ENCODE measurements around the gene ERBB4.

DNA sequence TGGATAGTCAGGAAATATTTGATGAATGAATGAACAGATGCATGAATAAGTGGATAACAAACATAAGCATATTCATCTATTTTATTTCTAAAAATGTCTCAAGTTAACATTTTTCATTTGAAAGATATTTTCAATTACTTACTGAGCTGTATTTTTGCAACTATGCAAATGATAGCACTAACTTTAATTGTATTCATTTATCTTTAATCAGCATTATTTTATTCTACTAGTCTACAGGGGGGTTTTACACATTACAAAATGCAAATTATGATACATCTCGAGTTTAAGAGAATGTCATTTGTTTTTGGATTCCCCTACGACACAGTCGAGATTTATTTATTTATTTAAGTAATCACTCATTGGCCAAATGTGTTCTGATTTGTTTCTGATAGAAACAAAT, 530.6 kb downstream of the ERBB4 start:
- no peak for TF ChIP-seq POLR2A (IDR thresholded peaks at IDR 0.05)
- TF ChIP-seq, protein P1, sequence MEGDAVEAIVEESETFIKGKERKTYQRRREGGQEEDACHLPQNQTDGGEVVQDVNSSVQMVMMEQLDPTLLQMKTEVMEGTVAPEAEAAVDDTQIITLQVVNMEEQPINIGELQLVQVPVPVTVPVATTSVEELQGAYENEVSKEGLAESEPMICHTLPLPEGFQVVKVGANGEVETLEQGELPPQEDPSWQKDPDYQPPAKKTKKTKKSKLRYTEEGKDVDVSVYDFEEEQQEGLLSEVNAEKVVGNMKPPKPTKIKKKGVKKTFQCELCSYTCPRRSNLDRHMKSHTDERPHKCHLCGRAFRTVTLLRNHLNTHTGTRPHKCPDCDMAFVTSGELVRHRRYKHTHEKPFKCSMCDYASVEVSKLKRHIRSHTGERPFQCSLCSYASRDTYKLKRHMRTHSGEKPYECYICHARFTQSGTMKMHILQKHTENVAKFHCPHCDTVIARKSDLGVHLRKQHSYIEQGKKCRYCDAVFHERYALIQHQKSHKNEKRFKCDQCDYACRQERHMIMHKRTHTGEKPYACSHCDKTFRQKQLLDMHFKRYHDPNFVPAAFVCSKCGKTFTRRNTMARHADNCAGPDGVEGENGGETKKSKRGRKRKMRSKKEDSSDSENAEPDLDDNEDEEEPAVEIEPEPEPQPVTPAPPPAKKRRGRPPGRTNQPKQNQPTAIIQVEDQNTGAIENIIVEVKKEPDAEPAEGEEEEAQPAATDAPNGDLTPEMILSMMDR (IDR thresholded peaks at IDR 0.05): no peak
